Fibroblast of lung (primary cell): ENCODE measurements around the gene SLC15A5. TPM values are rescaled to one million over a fixed set of nuclear protein-coding genes. Genes with fewer than 3 reads are reported as not detected.

Experiments used
- DNase-seq, 2 donors: peaks; one replicate each; pipeline versions ENCODE4 v3.0.0 to v3.0.0-alpha.2; 2010; ENCODE audit warnings: low read depth in 2 of 2
- H2AFZ ChIP-seq: 2 replicates; pipeline ENCODE4 v1.5.1; 2012; ENCODE audit warnings: low read length, control low read depth, inconsistent platforms
- H3K27ac ChIP-seq: 2 replicates; pipeline ENCODE4 v1.5.1; 2011; ENCODE audit warnings: low read length, control low read depth; ENCODE audit not compliant: insufficient read depth
- H3K27me3 ChIP-seq: 2 replicates; pipeline ENCODE4 v1.5.1; 2011; ENCODE audit warnings: mild to moderate bottlenecking, low read length; ENCODE audit not compliant: control insufficient read depth, insufficient read depth
- H3K36me3 ChIP-seq: 2 replicates; pipeline ENCODE4 v1.5.1; 2011; ENCODE audit warnings: low read length; ENCODE audit not compliant: control insufficient read depth, insufficient read depth
- H3K4me1 ChIP-seq: 2 replicates; pipeline ENCODE4 v1.5.1; 2011; ENCODE audit warnings: low read length; ENCODE audit not compliant: control insufficient read depth, insufficient read depth; ENCODE audit errors: extremely low read depth
- H3K4me2 ChIP-seq: 2 replicates; pipeline ENCODE4 v1.5.1; 2011; ENCODE audit warnings: low read length, control low read depth; ENCODE audit not compliant: insufficient read depth; ENCODE audit errors: extremely low read depth
- H3K4me3 ChIP-seq, 4 experiments: fragments of 200-600 bp in 1 of 4; sonication (generic) in 1 of 4; replicated peaks in 1 of 4; 2 replicates each; pipeline ENCODE4 v1.5.1; 2011 to 2016; ENCODE audit warnings: low read length in 4 of 4, low read depth in 3 of 4, mild to moderate bottlenecking in 3 of 4, control low read depth in 2 of 4, inconsistent platforms in 1 of 4, mixed read lengths in 1 of 4; ENCODE audit not compliant: insufficient read depth in 1 of 4; ENCODE audit errors: control extremely low read depth in 1 of 4
- H3K79me2 ChIP-seq: 2 replicates; pipeline ENCODE4 v1.5.1; 2012; ENCODE audit warnings: mild to moderate bottlenecking, low read length, inconsistent platforms; ENCODE audit not compliant: control insufficient read depth, insufficient read depth
- H3K9ac ChIP-seq: 2 replicates; pipeline ENCODE4 v1.5.1; 2011; ENCODE audit warnings: mild to moderate bottlenecking, low read length, control low read depth; ENCODE audit not compliant: insufficient read depth
- H3K9me3 ChIP-seq: 2 replicates; pipeline ENCODE4 v1.5.1; 2012; ENCODE audit warnings: low read depth, low read length; ENCODE audit not compliant: control insufficient read depth, insufficient read depth
- H4K20me1 ChIP-seq: 2 replicates; pipeline ENCODE4 v1.5.1; 2011; ENCODE audit warnings: low read length; ENCODE audit not compliant: control insufficient read depth, insufficient read depth; ENCODE audit errors: extremely low read depth
- CTCF ChIP-seq, 2 donors: IDR thresholded peaks in 1 of 2; conservative IDR thresholded peaks in 1 of 2; 1 replicate in 1 of 2; 2 replicates in 1 of 2; pipeline ENCODE4 v1.5.1; 2011 to 2012; ENCODE audit warnings: low read length in 2 of 2, control low read depth in 1 of 2, inconsistent platforms in 1 of 2, low read depth in 1 of 2, mild to moderate bottlenecking in 1 of 2
- EZH2 ChIP-seq: IDR thresholded peaks from 2 replicates; pipeline ENCODE4 v1.5.1; 2012; ENCODE audit warnings: low read length, control low read depth, mild to moderate bottlenecking; ENCODE audit errors: missing control alignments
- polyA plus RNA-seq, 2 donors: library from polyadenylated mRNA; depleted of rRNA in 1 of 2; stranded (reverse) in 1 of 2; unstranded in 1 of 2; fragments of >200 nt; gene quantifications; 2 replicates each; pipeline ENCODE4 v1.2.1, GENCODE V29; 2011 to 2012; ENCODE audit warnings: missing spikeins in 1 of 2
- total RNA-seq: library from RNA; depleted of rRNA; stranded (reverse); fragments of >200 nt; gene quantifications from 2 replicates; pipeline ENCODE4 v1.2.1, GENCODE V29; 2014

Gene SLC15A5
- total and polyA plus RNA-seq, 2 donors (not counting 1 experiment from before 2014, with no cell fraction given) = not detected

- Histone ChIP-seq H3K36me3 (no peaks in the 10 kb centered on the region), H3K9ac (no peak overlapping the region), H3K27ac (no peak overlapping the region), H3K27me3 (no peaks in the 10 kb centered on the region), H2AFZ (no peak overlapping the region), H3K4me3 (no peak overlapping the region), H3K79me2 (no peaks in the 10 kb centered on the region), H3K4me1 (no peaks in the 10 kb centered on the region), H4K20me1 (no peaks in the 10 kb centered on the region), H3K9me3 (no peaks in the 10 kb centered on the region), H3K4me2 (no peak overlapping the region)
- TF ChIP-seq CTCF (conservative IDR thresholded peaks at IDR 0.05 in 1 of 2, IDR thresholded peaks at IDR 0.05 in 1 of 2; ENCODE audit: low read depth in 1 of 2, low read length in 2 of 2) (no peak), EZH2 (no peak)
- DNase-seq = no peak
Measured at GRCh38 chr12:16159571-16159970, 117.9 kb downstream of the SLC15A5 start.

DNA sequence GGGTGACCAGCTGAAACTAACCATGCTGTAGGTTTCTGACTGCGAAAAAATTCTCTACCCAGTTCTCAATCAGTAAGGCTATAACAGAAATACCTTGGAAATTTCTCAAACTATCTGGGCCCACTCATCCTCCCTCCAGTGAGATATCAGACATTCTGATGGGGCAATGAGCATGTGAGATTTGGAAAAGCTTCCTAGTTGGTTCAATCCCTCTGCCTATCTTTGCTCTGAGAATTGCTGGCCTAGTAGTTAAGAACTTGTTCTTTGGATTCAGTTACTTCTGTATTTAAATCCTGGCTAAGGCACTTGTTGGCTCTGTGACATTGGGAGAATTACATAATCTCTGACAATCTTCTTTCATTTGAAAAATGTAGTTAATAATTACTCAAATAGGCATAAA lies 119.4 kb downstream of the SLC15A5 start:
- H3K27me3 ChIP-seq = no peaks in the 10 kb centered on the region
- H3K79me2 ChIP-seq = no peaks in the 10 kb centered on the region
- DNase-seq = no peak
- H3K9ac ChIP-seq = no peak overlapping the region
- H3K4me3 ChIP-seq = no peak overlapping the region
- H3K9me3 ChIP-seq = no peaks in the 10 kb centered on the region
- H3K4me1 ChIP-seq = no peaks in the 10 kb centered on the region
- no peak overlapping the region for H3K4me2 ChIP-seq
- H2AFZ ChIP-seq = no peak overlapping the region
- TF ChIP-seq CTCF (conservative IDR thresholded peaks at IDR 0.05 in 1 of 2, IDR thresholded peaks at IDR 0.05 in 1 of 2; ENCODE audit: low read depth in 1 of 2, low read length in 2 of 2) (no peak), EZH2 (no peak)
- no peak overlapping the region for H3K27ac ChIP-seq
- no peaks in the 10 kb centered on the region for H4K20me1 ChIP-seq
- no peaks in the 10 kb centered on the region for H3K36me3 ChIP-seq

- no peaks in the 10 kb centered on the region for H3K27me3 ChIP-seq
- H3K4me3 ChIP-seq = no peak overlapping the region
- no peaks in the 10 kb centered on the region for H3K79me2 ChIP-seq
- no peaks in the 10 kb centered on the region for H4K20me1 ChIP-seq
- H3K36me3 ChIP-seq = no peaks in the 10 kb centered on the region
- no peaks in the 10 kb centered on the region for H3K4me1 ChIP-seq
- H3K9ac ChIP-seq = no peak overlapping the region
- no peaks in the 10 kb centered on the region for H3K9me3 ChIP-seq
- no peak for TF ChIP-seq CTCF (conservative IDR thresholded peaks at IDR 0.05 in 1 of 2, IDR thresholded peaks at IDR 0.05 in 1 of 2; ENCODE audit: low read depth in 1 of 2, low read length in 2 of 2)
- no peak for TF ChIP-seq EZH2
- DNase-seq = no peak
- H3K27ac ChIP-seq = no peak overlapping the region
- no peak overlapping the region for H2AFZ ChIP-seq
- H3K4me2 ChIP-seq = no peak overlapping the region
Measured at GRCh38 chr12:16155938-16156337, 121.5 kb downstream of the SLC15A5 start.
